ENCODE data around the gene C1orf74.

The C1orf74 gene

GRCh38 chr1:209742409-209743144 lies 41.8 kb downstream of the C1orf74 start:
- TF ChIP-seq CTCF (IDR thresholded peaks at IDR 0.05; ENCODE audit: low read depth, low read length), result no peak
- DNase-seq (ENCODE audit: extremely low read depth, low read depth), result no peak

GRCh38 chr1:209741889-209742288 lies 42.5 kb downstream of the C1orf74 start:
- DNase-seq (ENCODE audit: extremely low read depth, low read depth), result no peak

GRCh38 chr1:209741193-209741592 lies 43.2 kb downstream of the C1orf74 start:
- TF ChIP-seq CTCF (IDR thresholded peaks at IDR 0.05; ENCODE audit: low read depth, low read length), result no peak
- no peak for DNase-seq (ENCODE audit: extremely low read depth, low read depth)

More at GRCh38 chr1:209741889-209742288, 42.5 kb downstream of the C1orf74 start:
- TF ChIP-seq CTCF (IDR thresholded peaks at IDR 0.05; ENCODE audit: low read depth, low read length), result no peak

GRCh38 chr1:209738270-209738669 lies 46.1 kb downstream of the C1orf74 start:
- TF ChIP-seq CTCF (IDR thresholded peaks at IDR 0.05; ENCODE audit: low read depth, low read length), result no peak
- no peak for DNase-seq (ENCODE audit: extremely low read depth, low read depth)

GRCh38 chr1:209737118-209737505 lies 47.2 kb downstream of the C1orf74 start:
- DNase-seq (ENCODE audit: extremely low read depth, low read depth), result no peak
- no peak for TF ChIP-seq CTCF (IDR thresholded peaks at IDR 0.05; ENCODE audit: low read depth, low read length)

- DNase-seq (ENCODE audit: extremely low read depth, low read depth), result no peak
- no peak for TF ChIP-seq CTCF (IDR thresholded peaks at IDR 0.05; ENCODE audit: low read depth, low read length)
These were observed 47.8 kb downstream of the C1orf74 start for GRCh38 chr1:209736490-209737117.

GRCh38 chr1:209733409-209734192 lies 50.8 kb downstream of the C1orf74 start:
- DNase-seq (ENCODE audit: extremely low read depth, low read depth), result no peak
- TF ChIP-seq CTCF (IDR thresholded peaks at IDR 0.05; ENCODE audit: low read depth, low read length), result no peak

All from AG09319 (cell line).